Placental epithelial cell (primary cell): ENCODE measurements around the gene LRCH1. TPM values are rescaled to one million over a fixed set of nuclear protein-coding genes. Genes with fewer than 3 reads are reported as not detected.

Experiments
- small RNA-seq: library from RNA; depleted of rRNA; stranded (forward); fragments of <200 nt; gene quantifications from one replicate; pipeline ENCODE3, GENCODE V24; 2012
- total RNA-seq: library from RNA; depleted of rRNA; stranded (reverse); fragments of >200 nt; gene quantifications from 2 replicates; pipeline ENCODE4 v1.2.3, GENCODE V29; 2012

LRCH1 gene
- total RNA-seq = 13.7 and 18.1 TPM in 2 replicates

DNA sequence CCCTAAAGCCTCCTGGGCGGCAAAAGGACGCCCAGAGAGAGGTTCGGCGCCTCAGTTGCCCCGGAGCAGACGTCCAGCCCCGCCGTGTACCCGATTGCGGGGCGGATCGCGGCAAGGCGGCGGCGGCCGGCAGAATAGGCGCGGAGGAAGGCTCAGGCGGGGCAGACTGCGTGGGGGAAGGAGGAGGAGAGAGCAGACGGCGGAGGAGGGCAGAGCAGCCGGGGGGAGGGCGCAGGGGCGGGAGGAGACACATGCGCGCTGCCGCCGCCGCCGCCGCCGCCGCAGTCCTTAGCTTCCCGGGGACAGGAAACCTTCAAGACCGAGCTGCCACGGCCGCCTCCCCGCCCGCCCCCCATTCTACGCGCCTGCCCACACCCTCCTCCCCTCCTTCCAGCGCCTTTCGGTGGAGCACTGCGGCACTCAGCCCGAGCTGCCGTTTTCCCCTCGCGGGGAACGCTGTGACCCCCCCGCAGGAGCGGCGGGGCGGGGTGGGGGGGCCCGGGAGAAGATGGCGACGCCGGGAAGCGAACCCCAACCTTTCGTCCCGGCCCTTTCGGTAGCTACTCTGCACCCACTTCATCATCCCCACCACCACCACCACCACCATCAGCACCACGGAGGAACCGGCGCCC lies at the start of gene LRCH1:
TSS of gene LRCH1 (plus strand) at position 282 of the 632 bp plus-strand sequence. CDS start at position 509, 227 bp downstream.

GRCh38 chr13:46796515-46797474 lies 243.8 kb downstream of the LRCH1 start, which contains the start of gene ESD:
Gene ESD, minus strand, starts transcription at chr13:46797161. Its CDS starts 5,748 bp downstream, at chr13:46791413.

Small RNA genes lying within 50 kb of the gene (small RNA-seq; reads per million reads assigned to genes)
- not detected for gene AL359880.1

Other genes starting within 250 kb of the LRCH1 start
- gene RUBCNL, start 165.9 kb upstream of the LRCH1 start, total RNA-seq = not detected in 2 replicates
- gene ESD, start 244.0 kb downstream of the LRCH1 start, total RNA-seq = 107 and 117 TPM in 2 replicates